NCI-H1436 treated with DMSO at 0.1 percent for 48 hours (cell line): ENCODE measurements around the gene CCND1.

ENCODE experiments used
- DNase-seq: peaks from one replicate; lab custom pipeline; 2025; lab: John Stamatoyannopoulos, UW

The CCND1 gene

DNA sequence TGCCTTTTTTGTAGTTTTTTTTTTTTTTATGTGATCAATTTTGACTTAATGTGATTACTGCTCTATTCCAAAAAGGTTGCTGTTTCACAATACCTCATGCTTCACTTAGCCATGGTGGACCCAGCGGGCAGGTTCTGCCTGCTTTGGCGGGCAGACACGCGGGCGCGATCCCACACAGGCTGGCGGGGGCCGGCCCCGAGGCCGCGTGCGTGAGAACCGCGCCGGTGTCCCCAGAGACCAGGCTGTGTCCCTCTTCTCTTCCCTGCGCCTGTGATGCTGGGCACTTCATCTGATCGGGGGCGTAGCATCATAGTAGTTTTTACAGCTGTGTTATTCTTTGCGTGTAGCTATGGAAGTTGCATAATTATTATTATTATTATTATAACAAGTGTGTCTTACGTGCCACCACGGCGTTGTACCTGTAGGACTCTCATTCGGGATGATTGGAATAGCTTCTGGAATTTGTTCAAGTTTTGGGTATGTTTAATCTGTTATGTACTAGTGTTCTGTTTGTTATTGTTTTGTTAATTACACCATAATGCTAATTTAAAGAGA lies 12.5 kb downstream of the CCND1 start:
- DNase-seq, result no peak

DNA sequence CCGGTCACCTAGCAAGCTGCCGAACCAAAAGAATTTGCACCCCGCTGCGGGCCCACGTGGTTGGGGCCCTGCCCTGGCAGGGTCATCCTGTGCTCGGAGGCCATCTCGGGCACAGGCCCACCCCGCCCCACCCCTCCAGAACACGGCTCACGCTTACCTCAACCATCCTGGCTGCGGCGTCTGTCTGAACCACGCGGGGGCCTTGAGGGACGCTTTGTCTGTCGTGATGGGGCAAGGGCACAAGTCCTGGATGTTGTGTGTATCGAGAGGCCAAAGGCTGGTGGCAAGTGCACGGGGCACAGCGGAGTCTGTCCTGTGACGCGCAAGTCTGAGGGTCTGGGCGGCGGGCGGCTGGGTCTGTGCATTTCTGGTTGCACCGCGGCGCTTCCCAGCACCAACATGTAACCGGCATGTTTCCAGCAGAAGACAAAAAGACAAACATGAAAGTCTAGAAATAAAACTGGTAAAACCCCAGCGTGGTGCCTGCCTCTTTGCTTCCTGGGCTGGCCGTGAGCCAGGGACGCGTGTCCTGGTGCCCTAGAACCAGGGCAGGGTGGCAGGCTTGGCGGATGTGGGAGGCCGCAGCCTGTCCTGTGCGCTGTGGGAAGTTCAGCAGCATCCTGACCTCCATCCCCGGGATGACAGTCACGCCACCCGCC lies 13.2 kb downstream of the CCND1 start:
- no peak for DNase-seq

DNA sequence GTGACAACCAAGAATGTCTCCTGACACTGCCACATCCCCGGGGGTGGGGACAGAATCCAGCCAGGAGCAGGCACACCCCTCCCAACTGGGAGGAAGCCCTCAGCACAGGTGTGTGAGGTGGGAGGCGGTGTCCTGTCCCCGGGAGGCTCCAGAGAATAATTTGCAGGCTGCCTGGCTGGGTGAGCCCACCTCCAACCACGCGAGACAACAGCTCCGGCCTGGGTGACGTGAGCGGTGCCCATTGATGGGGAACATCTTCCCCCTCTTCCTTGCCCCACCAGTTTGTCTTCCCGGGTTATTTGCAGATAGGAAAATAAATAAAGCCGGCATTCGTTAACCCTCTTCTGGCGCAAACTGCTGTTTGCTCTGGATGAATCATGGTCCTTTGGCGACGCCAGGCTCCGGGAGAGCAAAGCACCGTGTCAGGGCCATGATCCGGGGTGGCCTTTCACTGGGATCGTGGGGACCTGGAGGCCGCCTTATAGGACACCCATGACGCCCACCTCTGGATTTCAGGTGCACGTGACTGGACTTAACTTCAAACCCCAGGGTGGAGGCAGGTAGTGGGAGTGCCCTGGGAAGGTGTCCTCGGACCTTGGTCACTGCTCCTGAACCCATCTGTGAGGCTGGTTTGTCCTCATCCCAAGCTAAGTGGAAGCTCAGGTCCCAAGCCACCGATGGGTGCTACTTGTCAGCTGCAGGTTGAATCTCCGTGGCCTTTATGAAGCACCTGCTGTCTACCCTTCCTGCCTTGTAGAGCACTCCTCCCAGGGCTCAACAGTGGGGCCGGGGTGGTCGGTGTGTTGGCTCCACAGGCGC lies 13.9 kb downstream of the CCND1 start:
- DNase-seq, result no peak

DNA sequence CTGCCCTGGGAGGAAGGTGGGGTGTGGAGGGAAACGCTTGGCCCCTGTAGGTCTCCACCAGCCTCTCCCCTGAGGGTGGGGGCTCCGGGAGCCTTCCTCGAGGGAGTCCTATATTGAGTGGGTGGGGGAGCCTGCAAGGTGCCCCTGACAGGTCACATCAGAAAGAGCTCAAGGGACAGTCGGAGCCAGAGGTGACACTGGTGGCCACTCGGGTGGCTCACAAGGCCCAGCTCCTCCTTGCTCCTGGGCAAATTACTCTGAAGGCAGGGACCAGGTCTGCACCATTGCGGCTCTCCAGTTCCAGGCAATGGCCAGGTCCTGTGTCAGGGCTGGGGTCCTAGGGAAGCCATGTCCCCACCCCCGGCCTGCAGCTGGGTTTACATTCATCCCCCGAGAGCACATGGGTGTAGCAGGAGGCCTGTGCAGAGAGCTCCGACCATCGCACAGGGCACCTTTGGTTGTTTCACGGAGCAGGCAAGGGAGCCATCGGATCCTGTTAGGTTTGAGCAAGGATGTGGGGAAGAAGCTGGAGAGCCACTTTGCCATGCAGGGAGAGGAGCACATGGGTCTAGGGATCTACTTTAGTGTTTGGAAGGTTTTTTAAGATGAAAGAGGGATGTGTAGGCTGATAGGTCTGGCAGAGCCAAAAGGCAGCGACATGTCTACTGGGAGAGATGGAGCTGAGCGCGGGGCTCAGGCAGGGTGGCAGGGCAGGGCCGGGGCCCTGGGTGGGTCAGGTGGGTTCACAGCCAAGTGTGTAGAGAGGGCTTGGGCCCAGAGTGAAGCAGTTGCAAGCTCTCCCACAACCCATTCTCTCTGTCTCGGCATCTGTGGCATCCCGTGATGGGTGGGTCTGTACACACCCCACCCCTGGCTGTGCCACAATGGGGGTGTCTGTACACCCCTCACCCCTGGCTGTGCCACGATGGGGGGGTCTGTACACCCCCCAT lies 14.8 kb downstream of the CCND1 start:
- no peak for DNase-seq

DNA sequence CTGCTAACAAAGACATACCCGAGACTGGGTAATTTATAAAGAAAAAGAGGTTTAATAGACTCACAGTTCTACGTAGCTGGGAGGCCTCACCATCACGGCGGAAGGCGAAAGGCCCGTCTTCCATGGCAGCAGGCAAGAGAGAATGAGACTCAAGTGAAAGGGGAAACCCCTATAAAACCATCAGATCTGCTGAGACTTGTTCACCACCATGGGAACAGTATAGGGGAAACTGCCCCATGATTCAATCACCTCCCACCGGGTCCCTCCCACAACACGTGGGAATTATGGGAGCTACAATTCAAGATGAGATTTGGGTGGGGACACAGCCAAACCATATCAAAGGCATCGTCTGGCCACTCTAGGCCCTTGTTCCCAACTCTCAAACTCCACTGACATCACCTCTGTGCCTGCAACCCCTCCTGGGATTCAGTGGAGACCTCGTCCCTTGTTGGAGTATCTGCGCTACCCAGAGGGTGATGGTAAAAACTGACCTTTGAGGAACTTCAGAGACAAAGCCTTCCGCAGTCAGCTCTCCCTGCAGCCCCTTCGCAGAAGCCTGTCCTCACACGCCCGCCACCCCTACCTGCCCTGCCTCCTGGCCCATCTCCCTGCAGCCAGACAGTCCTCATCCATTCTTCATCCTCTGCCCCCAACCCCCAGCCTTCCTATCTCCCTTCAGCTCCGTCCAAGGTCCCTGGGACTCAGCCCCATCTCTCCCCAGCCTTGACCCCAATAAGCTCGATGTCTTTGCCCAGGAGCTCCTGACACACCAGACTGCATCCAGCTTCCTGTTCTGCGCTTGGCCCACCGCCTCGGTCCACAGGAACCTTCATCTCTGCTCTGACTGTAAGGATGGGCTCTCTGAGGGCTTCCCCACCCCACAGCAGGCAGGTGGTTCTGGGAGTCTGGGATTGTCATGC lies 15.8 kb downstream of the CCND1 start:
- no peak for DNase-seq

DNA sequence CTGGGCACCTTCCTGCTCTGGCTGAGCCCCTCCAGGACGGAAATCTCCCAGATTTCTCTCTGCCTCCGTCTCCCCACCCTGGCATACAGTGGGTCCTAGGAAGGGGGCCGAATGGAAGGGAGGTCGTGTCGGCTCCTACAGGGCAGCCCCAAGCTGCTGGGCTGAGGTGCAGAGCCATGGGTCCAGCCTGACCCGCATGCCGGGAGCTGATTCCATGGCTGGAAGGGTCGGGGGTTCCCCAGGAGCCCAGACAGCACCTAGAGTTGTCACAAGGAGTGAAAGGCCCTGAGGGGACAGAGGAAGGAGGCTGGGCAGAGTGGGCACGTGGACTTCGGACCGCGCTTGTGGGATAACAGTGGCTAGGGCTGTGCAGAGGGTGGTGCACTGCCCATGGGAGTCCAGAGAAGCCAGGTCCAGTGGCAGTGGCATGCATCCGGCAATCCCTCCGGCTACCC lies 16.5 kb downstream of the CCND1 start:
- DNase-seq, result no peak

DNA sequence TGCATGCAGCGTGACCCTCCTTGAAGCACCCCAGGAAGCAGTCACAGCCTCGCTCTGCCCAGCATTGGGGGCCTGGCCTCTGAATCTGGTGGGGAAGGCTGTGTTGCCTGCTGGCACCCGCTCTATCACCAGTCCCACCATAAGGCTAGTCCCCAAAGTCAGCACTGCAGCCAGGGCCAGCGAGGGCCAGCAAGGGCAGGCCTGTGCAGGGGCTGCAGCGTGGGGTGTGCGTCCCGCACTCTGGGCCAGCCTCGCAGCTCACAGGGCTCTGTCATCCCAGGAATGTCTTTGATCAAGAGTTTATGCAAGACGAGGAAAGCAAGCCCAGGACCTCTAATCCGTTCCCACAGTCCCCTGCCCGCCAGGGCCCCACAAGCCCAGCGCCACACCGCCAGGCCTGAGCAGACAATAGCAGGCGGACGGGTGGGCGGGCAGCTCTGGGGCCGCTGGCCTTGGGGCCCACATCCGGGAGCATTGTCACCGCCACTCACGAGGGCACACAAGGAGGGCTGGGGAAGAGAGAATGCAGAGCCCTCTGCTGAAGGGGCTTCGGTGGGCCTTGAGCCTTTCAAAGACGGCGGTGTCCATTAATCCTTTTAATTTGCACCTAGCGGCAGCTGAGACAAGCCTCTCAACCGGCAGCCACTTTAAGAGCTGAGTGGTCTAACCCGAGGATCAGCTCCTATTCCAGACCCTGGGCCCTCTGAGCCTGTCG lies 17.1 kb downstream of the CCND1 start:
- DNase-seq, result no peak

DNA sequence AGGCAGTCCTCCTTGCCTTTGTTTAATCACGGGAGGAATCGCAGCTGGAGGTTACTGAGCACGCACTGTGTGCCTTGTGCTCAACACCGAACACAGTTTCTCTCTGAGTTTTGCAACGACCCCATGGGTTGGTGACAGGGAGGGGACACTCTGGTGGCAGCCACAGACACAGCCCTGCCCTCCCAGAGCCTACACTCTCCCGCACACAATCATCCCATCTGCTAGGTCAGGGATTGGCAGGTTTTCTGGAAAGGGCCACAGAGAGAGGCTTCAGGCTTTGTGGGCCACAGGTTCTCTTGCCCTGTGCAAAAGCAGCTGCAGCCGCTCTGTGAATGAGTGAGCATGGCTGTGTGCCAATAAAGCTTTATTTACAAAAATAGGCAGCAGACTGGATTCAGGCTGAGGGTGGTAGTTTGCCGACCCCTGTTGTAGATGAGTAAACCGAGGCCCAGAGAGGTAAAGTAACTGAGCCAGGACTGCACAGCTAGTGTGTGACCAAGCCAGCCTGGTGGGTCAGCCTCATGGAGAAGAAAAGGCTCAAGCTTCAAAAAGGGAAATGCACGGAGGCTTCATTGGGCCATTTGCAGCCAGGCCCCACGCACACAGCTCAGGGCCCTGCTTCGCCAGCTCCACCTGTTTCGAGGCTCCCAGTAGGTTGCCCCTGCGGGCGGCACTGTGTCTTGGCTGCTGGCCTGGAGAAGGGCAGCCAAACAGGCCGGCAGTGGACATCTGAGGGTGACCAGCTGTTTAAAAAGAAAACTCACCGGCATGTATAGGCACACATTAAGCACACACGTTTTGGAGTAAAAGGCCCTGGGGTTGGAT lies 17.9 kb downstream of the CCND1 start:
- DNase-seq, result no peak

DNA sequence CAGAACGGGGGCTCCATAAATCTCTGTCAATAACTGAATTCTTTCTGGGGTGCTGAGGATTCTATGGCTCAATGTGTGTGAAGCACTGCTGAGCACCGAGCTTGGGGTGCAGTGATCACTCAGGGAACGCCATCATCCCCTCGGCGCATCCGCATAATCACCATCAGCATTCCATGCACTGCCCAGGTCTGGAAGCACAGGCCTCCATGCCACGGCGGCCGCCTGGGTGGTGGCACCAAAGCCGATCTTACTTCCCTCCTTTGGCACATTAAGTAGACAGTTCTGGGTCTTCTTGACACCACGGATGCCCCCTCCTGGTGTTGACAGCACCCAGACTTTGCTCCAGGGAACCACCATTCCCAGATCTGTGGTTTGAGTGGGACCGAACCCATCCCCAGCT lies 18.6 kb downstream of the CCND1 start:
- DNase-seq, result no peak

DNA sequence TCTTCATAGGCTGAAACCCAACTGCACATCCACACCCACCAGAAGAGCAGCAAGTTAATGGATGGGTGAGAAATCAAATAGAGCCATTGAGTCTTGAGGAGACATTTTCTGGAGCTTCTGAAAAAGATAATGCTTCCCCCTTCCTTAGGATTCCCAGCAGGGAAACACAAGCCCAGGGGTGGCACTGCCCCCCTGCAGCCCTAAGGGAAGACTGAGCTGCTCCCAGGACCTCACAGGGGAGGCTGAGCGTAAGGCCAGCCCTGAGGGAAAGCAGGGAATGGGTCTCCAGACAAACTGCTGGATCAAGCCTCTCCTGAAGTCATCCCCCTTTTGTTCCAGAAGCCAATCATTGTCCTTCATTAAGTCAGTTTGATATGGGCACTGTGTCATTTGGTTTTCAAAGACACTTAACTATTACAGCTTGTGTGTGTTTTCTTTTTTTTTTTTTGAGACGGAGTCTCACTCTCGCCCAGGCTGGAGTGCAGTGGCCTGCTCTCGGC lies 19.1 kb downstream of the CCND1 start:
- no peak for DNase-seq

DNA sequence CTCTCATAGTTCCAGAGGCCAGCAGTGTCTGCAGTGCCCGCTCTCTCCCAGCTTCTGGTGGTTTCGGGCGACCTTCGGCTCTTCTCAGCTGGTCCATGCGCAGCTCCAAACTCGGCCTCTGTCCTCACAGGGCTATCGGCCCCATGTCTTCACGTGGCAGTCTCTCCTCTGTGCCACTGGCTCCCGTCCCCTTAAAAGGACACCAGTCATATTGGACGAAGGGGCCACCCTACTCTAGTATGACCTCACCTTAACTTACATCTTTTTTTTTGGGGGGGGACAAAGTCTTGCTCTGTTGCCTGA lies 20.4 kb downstream of the CCND1 start:
- no peak for DNase-seq

DNA sequence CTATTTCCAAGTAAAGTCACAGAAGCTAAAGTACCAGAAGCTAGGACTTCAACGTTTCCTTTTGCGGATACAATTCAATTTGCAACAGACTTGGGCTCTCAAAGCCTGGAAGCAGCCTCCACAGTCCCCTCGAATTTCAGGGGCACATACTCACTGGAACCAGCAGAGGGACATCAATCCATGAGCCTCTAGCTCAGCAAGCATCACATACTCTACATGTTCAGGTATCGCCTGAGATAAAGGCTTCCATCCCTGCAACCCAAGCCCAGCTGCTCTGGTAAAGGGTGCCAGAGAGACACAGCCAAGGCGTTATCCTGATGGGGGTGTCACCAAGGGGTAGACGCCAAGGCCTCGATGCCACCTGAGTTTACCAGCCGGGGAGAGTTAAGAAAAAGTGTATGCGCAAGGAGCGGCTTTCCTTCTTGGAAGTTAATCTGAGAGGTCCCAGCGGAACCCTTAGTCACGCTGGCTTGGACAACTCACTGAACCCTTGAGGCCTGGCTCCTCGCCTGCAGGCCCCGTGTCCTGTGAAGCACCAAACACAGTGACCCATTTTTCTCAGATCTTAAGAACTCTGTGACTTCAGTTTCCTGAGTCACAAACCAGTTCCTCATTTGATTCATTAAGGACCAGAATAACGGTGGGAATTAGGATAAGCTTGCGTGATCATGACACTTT lies 21.2 kb downstream of the CCND1 start:
- no peak for DNase-seq

DNA sequence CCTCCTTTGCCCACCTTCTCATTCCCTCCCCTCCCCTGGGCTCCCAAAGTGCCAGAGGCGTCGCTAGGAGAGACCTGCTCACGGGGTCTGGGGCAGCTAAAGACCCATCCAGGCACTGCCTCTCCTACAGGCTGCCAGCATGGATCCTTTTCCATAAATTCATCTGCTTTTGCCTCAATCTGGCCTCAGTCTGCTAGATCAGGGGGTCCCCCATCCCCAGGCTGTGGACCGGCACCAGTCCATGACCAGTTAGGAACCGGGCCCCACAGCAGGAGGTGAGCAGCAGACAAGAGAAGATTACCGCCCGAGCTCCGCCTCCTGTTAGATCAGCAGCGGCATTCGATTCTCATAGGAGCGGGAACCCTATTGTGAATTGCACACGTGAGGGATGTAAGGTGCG lies 21.9 kb downstream of the CCND1 start:
- no peak for DNase-seq

DNA sequence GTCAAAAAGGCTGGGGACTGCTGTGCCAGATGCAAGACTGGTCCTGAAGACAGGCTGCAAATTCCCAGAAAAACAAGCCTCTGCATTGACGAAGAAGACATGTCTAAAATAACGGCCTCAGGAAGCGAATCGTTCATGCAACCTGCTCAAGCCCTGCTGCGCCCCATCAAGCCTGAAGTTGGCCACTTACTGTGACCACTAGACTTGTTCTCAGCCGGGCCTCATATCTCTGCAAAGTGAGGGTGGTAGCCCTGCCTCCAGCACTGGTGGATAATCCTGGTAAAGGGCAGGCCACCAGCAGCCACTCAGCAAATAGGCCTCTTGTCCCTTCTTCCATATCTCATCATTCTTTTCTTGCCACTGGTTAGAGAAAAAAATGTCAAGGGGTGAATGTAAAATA lies 22.4 kb downstream of the CCND1 start:
- no peak for DNase-seq

DNA sequence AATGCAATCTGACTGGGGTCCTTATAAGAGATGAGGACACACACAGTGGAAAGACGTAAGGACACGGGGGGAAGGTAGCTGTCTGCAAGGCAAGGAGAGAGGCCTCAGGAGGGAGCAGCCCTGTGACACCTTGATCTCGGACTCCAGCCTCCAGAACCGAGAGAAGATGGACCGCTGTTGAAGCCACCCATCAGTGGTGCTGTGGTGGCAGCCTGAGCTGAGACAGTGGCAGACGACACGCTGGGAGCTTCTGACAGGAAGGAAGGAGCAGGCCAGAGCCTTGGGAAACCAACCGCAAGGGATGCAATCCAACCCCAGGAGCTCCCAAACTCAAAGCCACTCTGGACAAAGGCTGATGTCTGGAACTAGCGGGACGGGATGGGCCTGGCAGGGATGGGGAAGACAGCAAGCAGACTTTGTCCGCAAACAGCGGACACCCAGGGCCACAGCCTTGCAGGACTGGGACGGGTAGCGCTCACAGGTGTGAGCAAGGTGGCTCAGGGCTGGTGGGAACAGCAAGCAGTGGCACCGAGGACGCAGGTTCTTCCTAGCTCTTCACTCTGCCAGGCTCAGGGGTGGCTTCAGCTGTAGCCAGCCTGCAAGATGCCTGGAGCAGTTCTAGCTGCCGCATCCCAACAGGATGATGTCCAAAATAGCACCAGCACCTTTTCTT lies 23.3 kb downstream of the CCND1 start:
- DNase-seq, result no peak

DNA sequence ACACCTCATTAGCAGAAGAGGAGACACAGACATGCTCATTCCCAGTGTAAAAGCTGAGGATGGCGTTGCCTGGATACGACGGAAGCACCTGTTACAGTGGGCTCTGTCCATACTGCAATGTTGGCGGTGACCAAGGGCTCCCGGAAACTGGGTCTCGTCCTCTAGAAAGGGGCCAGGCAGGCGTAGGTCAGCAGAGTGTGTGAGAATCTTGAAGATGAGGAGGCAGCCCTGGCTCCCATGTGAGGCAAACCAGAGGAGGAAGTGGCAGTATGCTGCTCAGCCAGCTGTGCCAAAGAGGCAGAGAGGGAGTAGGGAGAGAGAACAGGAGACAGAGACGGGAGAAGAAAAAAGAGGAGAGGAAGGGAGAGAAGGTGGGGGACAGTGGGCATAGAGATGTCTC lies 23.9 kb downstream of the CCND1 start:
- no peak for DNase-seq

DNA sequence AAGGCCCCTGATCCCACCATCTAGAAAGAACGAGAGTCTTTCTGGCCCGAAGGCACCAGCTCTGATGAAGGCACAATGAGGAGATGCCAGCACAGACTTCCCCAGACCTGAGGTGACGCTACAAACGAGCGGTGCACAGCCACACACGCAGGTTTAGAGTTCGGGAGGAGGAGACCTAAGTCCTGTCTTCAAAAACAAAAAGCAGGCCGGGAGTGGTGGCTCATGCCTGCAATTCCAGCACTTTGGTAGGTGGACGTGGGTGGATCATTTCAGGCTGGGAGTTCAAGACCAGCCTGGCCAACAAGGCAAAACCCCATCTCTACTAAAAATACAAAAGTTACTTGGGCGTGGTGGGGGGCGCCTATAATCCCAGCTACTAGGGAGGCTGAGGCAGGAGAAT lies 24.7 kb downstream of the CCND1 start:
- no peak for DNase-seq

DNA sequence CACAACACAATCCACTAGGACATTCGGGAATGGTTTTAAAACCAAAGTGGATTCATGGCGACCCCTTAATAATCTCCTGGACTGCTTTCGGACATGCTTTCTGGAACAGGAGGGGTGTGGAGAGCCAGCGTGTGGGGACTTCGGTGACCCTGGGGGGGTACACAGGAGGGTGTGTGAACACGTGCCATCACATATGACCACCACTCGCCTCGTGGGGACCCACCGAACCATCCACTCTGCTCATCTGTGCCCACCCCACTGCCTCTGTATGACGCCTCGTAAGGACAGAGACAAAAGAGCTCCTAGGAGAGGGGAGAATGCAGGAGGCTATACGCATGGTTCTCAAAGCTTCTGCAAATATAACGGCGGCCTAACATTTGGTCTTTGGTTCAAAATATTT lies 25.3 kb downstream of the CCND1 start:
- DNase-seq, result no peak
